Activated CD8-positive, alpha-beta memory T cell treated with anti-CD3 and anti-CD28 coated beads for 4 hours (primary cell): ENCODE measurements around the gene NPPB.
A peak's percentile ranks its signal among the peaks of the same experiment; 100 is the strongest.
"Not testable (repeated sequence)": the region's sequence is repeated elsewhere in the genome, so short reads cannot be mapped to it uniquely, and the experiment has no call there.

Experiments
- DNase-seq, 2 donors: peaks; one replicate each; pipeline ENCODE4 v3.0.0-alpha.2; 2020; ENCODE audit warnings: low read depth in 2 of 2

NPPB gene

DNA sequence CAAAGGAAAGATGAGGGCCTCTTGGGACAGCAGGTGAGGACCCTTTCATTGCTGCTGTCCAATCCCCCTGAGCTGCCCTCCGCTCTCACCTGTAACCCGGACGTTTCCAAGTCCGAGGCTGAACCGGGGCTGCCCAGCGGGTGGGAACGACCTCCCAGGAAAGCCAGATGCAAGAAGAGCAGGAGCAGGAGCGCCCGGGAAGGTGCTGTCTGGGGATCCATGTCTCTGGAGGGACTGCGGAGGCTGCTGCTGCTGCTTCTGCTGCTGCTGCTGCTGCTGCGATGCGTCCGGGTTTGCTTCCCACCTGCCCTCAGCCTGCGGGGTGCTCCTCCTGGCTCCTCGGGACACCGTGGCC is at the start of gene NPPB:
Gene NPPB, minus strand, starts transcription at position 333 of the 355 bp plus-strand sequence. Its CDS starts 112 bp downstream, at position 221.
- no peak for DNase-seq

DNA sequence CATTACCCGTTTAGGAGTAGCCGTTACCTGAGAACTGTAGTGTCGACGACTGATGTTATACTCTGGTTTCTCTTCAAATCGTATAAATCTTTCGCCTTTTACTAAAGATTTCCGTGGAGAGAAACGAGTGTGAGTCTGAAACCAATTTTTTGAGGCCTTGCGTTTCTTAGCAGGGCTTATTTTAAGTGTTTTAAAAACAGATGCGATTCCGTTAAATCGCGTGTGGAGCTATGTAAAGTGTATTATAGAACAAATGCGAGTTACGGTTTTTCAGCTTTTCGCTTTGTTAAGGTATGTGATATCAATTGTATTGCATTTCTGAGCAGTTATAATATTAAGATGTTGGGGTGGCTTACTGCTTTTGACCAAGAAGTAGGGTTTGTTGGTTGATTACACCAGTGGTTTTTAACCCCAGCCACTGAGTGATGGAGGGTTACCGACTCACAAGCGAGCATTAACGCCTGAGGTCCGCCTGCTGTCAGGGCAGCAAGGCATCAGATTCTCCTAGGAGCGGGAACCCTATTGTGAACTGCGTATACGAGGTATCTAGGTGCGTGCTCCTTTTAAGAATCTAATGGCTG is 49.4 kb upstream of the NPPB start:
- DNase-seq = peak; percentile 20 to 28

DNA sequence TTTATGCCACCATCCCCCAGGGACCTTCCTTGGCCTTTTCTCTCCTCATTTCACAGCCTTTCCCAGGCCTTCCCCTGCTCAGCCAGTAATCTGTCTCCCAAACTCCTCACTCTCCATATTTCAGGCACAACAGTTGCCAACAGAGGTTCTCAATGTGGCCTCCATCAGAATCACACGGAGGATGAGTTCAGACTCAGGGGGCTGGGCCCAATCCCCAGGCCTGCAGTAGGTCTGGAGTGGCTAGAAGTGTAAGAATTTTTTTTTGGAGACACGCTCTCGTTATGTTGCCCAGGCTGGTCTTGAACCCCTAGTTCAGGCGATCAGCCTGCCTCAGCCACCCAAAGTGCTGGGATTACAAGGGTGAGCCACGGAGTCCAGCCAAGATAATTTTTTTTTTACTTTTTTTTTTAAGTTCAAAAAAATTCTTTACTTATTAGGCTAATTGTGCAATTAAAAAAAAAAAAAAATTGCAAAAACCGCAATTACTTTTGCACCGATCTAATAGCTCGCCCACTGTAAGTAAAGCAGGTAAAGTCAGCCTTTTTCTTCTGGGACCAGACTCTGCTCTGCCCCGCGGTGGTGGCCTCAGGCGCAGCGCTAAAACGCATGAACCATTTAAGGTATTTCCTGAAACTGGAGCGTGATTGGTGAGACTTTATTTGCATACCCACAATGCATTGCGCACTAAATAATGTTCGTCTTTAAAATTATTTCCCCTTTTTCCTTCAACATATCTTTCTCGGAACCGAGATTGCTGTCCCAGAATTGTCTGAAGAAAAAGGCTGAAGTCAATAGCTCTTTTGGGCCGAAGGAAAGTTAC is 48.7 kb upstream of the NPPB start:
- DNase-seq = peak; percentile 82 to 83

DNA sequence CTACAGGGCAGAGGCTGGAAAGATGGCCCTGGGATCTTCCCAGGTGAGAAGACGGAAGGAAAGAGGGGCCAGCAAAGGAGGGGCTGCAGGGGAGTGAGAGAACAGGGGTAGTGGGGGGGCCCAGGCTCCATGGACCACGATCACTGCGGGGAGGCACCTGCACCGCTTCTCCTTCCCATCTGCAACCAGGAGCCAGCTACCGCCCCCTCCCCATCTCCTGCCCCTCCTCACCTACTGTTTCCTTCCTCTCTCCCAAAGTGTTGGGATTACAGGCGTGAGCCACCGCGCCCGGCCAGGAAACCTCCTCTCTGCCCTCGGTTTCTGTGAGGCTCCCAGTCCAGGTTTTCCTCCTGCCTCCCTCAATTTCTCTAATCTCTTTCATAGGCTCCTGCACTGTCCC is 48.1 kb upstream of the NPPB start:
- no peak for DNase-seq

DNA sequence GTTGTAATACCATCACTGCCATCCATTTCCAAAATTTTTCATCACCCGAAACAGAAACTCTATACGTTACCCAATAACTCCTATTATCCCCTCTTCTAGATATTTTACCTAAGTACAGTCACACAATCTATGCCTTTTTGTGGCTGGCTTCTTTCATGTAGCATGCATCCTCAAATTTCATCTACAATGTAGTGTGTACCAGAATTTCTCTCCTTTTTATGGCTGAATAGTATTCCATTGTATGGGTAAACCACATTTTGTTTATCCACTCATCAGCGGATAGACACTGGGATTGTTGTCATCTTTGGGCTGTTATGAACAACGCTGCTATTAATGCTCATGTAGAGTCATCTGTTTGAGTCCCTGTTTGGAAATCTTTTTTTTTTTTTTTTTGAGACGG is 46.2 kb upstream of the NPPB start:
- DNase-seq = no peak

DNA sequence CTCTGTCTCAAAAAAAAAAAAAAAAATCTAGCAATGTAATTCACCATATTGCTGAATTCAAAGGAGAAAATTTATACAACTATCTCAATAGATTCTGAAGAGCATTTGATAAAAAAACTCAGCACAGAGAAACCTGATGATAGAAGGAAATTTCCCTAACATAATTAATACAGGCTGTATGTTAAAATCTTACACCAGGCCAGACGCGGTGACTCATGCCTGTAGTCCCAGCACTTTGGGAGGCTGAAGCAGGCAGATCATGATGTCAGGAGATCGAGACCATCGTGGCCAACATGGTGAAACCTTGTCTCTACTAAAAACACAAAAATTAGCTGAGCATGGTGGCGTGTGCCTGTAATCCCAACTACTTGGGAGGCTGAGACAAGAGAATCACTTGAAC is 45.4 kb upstream of the NPPB start:
- not testable (repeated sequence) for DNase-seq

DNA sequence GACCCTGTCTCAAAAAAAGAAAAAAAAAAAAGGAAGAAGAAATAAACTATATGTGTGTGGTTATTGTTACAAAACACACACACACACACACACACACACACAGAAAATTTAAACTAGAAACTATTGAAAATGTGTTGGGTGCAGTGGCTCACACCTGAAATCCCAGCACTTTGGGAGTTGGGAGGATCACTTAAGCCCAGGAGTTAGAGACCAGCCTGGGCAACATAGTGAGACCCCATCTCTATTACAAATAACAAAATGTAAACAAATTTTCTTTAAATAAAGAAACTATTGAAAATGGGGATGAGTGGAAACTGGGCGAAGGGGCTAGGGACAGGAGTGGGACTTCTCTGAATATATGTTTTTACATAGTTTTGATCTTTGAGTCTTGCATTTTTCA is 44.5 kb upstream of the NPPB start:
- no peak for DNase-seq

DNA sequence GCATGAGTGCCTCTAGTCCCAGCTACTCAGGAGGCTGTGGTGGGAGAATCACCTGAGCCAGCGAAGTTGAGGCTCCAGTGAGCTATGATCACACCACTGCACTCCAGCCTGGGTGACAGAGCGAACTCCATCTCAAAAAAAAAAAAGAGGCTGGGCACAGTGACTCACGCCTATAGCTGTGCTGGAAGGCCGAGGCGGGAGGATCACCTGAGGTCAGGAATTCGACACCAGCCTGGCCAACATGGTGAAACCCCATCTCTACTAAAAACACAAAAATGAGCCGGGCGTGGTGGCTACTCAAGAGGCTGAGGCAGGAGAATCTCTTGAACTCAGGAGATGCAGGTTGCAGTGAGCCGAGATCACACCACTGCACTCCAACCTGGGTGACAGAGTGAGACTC is 42.7 kb upstream of the NPPB start:
- not testable (repeated sequence) for DNase-seq

DNA sequence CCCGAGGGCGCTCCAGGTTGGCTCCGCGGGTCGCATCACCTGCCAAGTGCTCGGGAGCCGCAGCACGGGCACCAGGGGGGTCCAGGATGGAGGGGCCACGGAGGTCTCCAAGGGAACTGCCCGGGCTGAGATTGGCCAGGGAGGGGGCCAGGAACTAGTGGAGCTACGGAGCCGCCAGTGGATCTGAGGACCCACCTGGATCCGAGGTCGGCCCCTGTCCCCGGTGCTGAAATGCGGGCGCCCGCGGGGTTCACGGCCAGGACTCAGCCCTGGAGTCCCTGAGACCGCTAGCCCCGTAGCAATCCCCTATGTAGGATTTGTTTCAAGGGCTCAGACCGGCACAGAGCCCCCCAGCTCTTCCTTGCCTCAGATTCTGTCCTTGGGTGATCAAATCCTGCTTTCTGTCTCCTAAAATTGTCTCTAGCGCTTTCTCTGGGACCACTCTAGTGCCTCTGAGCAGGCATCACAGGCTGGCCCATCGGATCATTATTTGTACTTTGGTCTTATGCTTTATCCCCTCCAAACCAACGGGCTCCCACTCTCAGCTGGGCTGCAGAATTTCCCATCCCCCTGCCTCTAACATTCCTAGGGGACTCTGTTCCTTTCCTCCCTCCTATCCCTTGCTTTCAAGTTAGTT is 40.2 kb upstream of the NPPB start:
- DNase-seq = no peak

DNA sequence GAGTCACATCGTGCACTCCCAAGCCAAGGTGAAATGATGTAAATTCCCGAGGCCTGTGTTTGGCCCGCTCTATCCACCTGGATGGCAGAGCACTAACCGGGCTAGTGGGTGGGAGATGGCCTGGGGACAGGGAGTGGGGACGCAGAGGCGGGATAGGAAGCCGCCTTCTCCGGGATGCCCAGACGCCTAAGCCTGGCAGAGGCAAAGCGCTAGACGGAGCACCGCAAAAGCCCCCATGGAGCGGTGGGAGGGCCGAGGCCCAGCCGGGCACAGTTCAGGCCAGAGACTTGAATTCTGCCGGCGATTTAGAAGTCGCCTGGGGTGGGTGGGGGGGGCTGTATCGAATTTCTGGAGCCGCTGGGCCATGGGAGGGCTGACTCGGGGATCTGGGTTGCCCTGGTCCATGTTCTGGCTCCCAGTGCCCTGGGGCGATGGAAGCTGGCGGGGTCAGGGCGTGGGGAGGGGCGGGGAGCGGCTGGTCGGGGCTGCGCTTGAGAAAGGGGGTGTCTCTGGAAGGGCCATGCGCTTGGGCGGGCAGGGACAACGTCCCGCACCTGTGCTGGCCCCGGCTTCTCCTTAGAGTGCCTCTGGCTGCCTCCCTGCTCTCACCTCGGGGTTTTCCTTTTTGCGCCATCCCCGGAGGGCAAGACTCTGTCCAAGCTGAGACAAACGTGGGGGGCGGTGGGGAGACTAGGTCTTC is 39.5 kb upstream of the NPPB start:
- no peak for DNase-seq

DNA sequence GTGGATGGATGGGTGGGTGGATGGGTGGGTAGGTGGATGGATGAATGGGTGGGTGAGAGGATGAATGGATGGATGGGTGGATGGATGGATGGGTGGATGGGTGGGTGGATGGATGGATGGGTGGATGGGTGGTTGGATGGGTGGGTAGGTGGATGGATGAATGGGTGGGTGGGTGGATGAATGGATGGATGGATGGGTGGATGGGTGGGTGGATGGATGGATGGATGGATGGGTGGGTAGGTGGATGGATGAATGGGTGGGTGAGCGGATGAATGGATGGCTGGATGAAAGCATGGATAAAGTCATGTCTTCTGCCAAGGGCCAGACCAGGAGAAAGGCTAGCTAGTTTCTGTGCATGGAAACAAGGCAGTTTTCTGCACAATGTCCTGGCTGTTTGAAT is 35.8 kb upstream of the NPPB start:
- DNase-seq = not testable (repeated sequence)

DNA sequence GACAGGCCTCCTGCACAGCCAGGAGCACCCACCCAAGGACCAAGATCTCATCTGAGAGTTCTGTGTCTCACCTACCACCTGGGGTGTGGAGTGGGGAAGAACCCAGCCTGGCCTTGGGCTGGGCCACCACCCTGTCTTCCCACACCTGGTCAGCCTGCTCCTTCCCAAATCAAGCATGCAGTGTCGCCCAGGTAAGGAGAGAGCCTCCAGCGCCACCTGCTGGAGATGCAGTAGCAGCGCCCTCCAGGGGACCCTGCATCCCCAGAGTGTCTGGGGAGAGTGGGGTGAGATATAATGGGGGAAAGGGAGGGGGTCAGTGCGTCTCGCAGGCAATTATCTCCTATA is 35.1 kb upstream of the NPPB start:
- peak; percentile 25 to 40 for DNase-seq

DNA sequence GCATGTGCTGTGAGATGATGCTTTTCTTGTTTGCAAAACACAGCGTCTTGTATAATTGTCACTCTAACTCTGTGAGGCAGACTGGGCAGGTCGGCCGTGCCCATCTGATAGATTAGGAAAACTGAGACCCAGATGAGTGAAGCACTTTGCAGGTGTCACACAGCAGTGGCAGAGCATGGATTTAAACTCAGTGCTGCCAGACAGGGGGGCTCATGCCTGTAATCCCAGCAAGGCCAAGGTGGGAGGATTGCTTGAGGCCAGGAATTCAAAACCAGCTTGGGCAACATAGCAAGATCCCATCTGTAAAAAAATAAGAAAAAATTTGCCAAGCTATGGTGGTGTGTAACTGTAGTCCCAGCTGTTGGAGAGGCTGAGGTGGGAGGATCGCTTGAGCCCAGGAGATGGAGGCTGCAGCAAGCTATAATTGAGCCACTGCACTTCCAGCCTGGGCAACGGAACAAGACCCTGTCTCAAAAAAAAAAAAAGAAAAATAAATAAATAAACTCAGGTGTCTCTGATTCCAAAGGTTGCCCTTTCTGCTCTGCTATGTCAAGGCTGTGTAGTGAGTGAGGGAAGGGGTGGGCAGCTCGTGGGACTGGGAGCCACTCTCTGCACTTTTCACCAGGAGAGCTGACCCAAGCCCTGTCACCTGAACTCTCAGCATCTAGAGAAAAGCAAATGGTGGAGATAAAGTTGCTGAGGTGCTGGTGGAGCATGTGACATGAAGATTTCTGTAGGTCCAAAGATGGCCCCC is 32.9 kb upstream of the NPPB start:
- DNase-seq = no peak

DNA sequence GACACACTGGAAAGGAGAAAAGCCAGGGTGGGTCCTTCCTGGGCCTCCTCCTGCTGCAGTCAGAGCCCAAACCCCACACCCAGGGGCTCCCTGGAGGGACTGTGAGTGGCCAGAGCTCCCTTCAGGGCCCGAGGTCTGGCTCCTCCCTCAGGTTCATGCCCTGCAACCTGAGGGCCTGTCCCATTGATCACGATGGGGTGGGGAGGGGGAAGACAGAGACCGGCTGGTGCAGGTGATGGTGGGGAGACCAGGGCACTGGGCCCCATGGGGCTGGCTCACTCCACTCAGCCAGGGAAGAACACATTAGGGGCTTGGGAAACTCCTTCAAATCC is 30.1 kb upstream of the NPPB start:
- DNase-seq = no peak

DNA sequence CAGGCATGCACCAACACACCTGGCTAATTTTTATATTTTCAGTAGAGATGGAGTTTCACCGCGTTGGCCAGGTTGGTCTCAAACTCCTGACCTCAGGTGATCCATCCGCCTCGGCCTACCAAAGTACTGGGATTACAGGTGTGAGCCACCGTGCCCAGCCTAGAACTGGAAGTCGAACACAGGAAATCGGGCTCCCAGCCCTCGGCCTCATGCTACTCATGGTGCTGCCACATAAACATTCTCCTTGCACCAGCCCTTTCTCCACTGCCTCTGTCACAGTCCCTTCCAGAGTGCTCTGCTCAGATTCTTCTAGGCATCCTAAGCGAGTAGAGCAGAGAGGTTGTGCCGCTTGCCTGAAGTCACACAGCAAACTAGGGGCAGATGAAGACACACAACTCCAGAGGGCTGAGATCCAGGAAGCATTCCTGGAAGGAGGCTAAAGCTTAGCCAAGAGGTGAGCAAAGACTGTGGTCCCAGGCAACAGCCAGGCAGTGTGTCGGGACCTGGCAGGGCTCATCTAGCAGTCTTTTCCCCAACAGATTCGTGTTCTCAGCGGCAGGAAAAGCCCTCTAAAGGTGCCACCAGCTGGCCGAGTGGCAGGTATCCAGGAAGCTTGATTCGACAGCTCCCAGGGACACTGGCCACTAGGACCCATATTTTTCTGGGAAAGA is 29.6 kb upstream of the NPPB start:
- no peak for DNase-seq

DNA sequence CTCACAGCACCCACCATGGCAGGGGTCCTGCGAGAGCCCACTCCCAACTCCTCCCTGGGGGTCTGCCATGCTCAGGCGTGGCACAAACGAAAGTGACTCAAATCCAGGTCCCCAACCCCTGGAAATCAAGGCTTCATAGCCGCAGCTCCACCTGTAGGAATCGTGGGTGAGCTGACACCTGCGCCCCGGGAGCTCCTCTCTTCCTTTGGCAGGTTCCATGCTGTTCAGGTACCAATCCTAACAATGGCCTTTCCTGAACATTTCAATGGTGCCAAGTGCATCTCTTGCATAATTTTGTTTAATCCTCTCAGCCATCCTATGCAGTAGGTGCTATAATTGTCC is 28.9 kb upstream of the NPPB start:
- no peak for DNase-seq

DNA sequence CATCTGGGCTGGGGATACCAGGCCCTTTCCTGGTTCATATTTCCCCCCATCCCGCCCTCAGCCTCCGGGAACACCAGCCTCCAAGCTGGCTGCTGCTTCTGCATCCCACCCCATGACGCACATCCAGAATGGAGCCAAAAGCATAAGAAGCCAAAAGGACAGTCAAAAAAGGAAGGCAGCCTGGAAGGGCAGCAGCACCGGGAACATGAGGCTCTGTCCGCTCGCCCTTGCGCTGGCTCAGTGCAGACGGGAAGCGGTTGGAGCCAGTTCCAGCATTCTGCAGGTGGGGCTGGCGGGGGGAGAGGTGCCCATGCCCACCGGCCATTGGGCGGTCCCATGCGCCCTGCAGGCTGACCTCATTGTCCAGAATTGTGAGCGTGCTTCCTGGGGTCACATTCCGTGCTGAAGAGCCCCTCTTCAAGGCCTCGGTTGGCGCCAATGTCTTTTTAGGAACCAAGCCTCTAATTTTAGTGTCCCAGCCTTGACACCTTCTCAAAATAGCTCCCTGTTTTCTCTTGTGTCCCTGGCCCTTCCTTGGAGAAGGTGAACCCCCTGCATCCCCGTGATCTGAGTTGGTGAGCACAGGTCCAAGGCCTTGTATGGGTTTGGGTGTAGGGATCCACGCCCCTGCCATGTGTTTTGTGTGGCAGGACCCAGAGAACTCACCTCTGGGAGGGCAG is 28.4 kb upstream of the NPPB start:
- no peak for DNase-seq

DNA sequence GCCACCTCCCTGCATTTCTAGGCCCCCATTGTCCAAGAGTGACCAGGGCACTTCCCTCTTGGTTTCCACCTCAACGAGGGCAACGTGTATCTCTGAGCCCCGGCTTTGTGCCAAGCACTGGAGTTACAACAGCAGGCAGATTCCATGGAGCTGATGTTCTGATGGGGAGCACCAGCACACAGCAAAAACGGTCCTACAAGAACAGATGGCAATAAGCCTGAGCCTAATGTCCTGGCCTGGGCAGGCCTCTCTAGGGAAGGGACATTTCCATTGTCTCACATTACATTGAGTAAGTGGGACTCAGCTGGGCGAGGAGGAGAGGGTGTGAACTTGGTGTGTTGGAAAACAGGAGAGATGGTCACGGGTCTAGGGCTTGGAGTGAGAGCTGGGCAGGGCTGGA is 27.2 kb upstream of the NPPB start:
- no peak for DNase-seq

DNA sequence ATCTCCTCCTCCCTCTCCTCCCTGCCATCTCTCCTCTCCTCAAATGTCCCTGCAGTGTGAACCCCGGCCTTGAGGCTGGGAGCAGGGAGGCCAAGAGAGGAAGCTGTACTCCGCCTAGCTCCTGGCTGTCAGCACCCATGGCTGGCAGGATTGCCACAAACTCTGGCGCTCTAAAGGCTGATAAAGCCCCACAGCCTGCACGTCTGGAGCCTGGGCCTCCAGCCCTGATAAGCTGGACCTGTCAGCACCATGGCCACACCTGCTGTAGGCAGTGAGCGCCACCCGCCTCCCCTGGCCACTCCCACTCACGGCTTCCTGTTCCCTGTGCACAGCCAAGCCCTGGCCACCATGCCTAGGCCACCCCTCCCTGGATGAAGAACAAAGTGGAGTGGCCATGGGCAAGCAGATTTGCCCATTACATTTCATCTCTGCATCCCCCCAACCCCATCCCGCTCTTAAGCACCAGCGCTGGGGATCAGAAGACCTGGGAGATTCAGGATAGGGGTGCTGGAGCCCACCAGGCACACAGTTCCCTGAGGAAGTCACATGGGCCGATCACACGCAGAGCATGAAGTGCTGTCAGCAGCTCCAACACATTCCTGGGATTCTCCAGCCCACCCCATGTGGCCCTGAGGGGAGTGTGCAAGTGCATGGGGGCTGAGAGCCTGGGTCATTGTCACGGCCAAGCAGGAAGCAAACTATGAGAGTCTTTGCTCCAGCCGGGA is 24.2 kb upstream of the NPPB start:
- DNase-seq = no peak

DNA sequence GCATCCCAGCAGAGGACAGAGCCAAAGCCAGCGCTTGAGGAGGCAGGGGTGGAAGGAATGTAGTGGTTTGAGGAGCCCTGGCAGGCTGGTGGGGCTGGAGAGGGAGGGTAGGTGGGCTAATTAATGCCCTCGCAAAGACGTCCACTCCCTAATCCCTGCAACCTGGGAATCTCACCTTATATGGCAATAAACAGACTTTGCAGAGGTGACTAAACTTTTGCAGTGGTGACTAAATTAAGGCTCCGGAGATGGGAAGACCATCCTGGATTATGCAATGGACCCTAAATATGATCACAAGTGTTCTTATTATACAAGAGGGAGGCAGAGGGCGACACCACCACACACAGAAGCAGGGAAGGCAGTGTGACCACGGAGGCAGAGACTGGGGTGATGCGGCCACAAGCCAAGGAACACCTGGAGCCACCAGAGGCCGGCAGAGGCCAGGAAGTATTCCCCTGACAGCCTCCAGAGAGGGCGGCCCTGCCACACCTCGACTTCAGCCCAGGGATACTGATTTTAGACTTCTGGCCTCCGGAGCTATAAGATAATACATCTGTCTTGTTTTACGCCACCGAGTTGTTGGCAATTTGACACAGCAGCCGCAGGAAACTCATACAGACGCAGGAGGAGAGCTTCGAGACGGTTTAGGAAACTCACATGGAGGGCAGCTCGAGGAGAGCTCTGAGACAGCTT is 23.1 kb upstream of the NPPB start:
- no peak for DNase-seq
